Stimulated activated CD4-positive, alpha-beta T cell treated with anti-CD3 and anti-CD28 coated beads, Interleukin-15, amount 100 ng/mL, for 1 hour (primary cell): ENCODE measurements around the gene TLCD4.
"Not testable (repeated sequence)": the region's sequence is repeated elsewhere in the genome, so short reads cannot be mapped to it uniquely, and the experiment has no call there.

ENCODE experiments used
- DNase-seq, 2 donors: peaks; one replicate each; pipeline ENCODE4 v3.0.0-alpha.2; 2020; ENCODE audit warnings: low read depth in 1 of 2, low spot score in 1 of 2

TLCD4 gene, protein sequence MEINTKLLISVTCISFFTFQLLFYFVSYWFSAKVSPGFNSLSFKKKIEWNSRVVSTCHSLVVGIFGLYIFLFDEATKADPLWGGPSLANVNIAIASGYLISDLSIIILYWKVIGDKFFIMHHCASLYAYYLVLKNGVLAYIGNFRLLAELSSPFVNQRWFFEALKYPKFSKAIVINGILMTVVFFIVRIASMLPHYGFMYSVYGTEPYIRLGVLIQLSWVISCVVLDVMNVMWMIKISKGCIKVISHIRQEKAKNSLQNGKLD

DNA sequence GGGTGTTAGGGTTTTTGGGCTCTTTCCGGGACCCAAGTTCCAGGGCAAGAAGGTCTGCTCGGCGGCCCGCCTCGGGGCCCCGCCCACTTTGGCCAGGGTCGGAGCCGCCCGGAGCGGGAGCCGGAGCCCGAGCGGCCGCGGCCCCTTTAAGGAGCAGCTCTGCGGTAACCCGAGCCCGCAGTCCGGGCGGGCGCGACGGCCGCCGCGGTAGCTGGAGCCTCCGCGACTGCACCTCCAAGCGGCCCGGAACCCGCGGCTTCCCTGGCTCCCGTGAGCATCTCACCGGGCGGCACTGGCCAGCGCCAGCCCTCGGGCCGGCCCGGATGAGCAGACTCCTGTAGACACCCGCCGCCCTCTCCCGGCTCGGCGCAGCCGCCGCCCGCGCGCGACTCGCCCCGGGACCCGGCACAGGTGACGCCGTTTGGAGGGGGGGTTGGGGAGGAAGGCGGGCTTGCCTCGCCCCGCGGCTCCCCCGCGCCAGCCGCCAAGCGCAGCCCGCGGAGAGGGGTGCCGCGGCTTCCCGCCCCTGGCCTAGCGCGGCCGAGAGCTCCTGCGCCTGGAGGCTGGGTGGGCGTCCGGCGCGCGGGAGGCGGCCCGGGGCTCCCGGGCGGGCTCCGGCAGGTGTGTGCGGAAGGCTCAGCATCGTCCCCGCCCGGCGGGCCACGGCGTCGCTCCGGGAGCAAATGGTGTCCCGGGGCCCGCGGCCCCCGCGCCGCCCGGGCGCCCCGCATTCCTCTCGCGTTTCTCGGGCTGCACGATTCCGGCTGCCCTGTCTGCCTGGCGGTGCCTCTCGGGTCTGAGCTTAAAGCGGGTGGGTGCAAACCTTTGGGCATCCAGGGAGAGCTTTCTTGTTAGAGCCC is at the start of gene TLCD4:
Gene TLCD4, plus strand, starts transcription at position 149 of the 860 bp plus-strand sequence. CDS start 26,547 bp downstream, outside the sequence.
- DNase-seq = peak in 1 of 2 donors; percentile 25

DNA sequence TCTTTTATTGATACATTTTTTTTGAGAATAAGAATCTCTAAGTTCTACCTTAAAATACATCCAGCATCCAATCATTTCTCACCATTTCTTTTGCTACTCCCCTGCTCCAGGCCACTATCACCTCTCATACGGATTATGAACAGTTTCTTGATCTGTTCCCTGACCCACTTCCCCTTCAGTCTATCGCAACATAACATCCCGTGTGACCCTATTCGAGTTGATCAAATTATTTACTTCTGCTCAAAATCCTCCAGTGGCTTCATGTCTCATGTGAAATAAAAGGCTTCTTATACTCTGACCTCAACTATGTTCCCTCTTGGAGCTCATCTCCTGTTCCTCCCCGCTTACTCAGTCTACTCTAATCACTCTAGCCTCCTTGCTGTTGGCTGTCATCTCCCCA is 49.6 kb upstream of the TLCD4 start:
- DNase-seq = no peak

DNA sequence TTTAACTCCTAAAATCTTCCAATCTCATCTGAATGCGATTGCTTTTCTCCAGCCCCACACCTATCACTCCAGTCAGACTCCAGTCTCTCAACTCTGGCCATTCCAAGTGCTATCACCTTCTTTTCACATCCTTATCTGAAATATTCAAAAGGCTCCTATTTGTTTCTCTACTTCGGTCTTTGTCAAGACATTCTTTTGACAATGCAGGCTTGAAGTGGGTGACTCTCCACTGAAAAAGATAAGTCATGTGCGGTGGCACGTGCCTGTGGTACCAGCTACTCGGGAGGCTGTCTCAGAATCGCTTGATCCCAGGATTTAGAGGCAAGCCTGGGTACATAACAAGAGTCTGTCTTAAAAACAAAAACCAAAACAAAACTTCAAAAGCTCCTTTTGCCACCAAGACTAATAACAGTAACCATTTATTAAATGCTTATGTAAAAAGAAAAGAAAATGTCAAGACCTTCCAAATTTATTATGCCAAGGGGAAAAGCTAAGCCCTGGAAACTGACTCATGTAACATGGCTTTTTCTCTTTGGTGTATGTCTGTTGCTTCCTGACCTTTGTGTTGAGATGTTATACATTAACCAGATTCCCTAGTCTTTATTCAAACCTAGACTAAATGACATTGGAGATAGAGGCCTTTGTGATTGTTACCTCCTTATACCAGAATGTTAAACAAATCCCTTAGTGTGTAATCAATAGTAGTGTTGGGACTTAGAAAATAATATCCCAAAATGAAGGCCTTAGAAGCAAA is 48.0 kb upstream of the TLCD4 start:
- DNase-seq = no peak

DNA sequence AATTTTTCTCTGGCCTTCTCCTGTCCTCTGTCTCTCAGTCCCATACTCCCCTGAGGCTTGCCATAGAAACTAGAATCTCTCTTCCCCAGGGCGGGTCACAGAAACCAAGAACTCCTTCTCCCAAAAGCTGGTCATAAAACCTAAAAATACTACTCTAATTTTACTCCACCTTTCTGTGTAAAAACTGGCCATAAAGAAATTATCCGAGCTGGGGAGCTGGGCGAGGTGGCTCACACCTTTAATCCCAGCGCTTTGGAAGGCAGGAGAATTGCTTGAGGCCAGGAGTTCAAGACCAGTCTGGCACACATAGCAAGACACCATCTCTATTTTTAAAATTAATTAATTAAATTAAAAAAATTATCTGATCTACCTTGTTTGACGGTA is 47.5 kb upstream of the TLCD4 start:
- DNase-seq = no peak

DNA sequence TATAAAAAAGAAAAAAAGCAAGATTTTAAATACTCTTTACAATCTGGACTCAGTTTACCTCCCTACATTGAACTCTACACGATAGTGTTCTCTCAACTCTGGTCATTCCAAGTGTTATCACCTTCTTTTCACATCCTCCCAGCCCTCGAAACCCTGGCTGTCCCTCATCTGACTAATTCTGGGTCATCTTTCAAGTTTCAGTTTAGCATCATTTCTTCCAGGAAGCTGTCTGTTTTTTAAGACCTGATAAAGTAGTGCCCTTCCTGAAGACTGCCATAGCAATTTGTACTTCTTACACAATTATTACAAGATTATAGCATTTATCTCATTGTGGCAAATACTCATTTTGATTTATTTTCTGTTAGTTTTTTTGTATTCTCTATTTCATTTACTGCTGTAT is 45.6 kb upstream of the TLCD4 start:
- DNase-seq = no peak

DNA sequence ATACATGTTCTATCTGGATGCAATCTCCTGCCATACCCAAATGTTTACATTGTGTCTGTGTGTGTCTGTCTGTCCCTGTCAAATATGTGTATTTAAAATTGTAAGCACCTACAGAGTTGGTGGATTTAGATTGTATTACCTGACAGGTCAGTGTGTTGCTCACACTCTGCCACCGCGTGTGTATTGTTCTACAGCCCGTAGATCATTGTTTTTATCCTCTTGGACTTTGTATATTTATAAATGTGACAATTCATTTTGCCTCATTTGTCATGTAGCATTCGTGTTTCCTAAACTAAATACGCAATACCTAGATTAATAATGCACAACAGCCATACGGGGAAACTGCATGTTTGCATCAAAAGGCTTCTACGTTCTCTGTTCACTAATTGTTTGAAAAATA is 45.0 kb upstream of the TLCD4 start:
- no peak for DNase-seq

DNA sequence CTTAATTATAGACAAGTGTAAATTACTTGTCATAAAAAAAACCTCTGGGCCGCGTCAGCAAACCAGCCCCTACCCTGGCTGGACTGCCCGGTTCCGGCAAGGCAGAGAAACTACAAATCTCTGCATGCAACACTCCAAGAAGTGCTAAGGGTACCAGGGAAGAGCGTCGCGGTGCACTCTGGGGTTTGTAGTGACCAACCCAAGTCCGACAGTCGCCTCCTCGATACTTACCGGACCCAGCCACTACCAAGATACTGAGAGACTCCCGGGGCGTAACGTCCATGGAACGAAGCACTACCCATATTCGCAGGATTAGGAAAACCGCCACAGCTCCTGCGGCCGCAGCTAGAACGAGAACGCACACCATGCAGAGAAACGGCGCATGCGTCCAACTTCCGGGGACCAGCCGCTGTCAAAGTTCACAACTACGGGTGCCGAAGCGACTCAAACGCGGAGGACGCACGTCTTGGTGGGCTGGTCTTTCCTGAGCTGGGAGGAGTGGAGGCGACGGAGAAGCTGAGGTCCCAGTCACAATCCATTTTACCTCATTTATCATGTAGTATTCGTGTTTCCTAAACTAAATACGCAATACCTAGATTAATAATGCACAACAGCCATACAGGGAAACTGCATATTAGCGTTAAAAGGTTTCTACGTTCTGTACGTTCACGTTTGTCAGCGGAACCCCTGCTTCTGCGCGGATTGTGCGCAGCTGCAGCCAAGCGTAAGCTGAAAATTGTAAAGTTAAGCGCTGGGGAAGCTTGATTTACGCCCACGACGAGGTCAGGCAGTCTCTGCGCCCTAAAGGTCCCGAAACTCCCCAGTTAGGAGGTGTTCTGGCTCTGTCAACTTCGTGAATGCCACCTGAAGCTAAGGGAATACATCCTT is 44.4 kb upstream of the TLCD4 start, which contains the start of gene ALG14:
Gene ALG14, minus strand, starts transcription at position 420 of the 888 bp plus-strand sequence. Its CDS starts 53 bp downstream, at position 367.
- DNase-seq = peak; percentile 83 to 85

DNA sequence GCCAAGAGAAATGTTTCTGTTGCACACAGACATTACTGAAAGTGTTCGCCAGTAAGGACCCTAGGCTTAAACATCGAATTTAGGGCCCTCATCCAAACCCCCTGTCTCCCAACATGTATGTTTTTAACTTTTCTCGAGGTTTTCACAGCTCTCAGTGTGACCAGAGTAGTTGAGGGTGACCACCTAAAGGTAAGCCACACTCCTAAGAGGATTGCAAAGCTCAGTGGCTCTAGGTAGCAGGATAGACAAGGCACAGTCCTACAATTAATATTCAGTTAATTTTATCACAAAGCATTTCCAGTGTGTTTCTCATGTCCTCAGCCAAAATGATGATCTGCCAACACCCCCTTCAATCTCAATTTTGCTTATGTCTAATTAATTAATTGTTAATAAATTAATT is 43.7 kb upstream of the TLCD4 start:
- DNase-seq = no peak

DNA sequence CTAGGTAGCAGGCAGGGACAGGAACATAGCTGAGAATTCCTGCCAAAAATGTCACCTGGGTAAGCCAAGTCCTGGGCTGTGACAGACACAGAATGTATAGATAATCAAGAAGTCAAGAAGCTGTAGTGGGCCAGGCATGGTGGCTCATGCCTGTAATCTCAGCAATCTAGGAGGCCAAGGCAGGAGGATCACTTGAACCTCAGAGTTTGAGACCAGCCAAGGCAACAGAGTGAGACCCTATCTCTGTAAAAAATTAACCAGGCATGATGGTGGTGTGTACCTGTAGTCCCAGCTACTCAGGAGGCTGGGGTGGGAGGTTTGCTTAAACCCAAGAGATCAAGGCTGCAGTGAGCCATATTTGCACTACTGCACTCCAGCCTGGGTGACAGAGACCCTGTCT is 41.1 kb upstream of the TLCD4 start:
- no peak for DNase-seq

DNA sequence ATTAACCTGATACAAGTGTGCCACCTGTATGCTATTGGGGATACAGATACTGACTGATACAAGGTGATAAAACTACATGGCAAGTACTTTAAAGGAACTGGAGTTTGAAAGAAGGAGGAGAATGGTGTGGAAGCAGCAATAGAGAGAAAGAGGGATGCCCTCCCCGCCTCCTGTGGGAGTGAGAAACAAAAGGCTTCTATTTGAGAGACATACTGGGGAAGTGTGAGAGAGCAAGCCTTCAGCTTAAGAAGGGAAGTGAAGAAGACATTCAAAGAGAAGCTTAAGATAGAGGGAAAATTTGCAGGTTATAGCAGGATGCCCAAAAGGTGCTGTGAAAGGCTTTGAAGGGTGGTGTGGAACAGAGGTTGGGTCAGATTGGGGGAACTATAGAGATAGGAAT is 36.7 kb upstream of the TLCD4 start:
- DNase-seq = no peak

DNA sequence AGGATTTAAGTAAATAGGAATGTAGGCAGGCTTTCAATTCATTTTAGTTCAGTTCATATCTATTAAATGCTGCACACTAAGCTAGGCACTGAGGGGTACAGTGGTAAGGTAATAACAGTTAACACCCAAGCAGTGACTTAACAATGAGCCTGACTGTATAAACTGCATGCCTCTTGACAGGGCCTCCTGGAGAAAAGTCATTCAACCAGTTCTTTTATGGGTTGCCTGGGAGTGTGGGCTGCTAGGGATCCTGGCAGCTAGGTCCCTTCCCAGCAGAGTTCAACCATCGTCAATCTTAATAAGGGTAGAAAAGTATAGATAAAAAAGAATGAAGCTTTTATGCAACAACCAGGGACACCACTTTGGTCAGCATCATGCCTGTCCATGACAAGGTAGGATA is 36.3 kb upstream of the TLCD4 start:
- no peak for DNase-seq

DNA sequence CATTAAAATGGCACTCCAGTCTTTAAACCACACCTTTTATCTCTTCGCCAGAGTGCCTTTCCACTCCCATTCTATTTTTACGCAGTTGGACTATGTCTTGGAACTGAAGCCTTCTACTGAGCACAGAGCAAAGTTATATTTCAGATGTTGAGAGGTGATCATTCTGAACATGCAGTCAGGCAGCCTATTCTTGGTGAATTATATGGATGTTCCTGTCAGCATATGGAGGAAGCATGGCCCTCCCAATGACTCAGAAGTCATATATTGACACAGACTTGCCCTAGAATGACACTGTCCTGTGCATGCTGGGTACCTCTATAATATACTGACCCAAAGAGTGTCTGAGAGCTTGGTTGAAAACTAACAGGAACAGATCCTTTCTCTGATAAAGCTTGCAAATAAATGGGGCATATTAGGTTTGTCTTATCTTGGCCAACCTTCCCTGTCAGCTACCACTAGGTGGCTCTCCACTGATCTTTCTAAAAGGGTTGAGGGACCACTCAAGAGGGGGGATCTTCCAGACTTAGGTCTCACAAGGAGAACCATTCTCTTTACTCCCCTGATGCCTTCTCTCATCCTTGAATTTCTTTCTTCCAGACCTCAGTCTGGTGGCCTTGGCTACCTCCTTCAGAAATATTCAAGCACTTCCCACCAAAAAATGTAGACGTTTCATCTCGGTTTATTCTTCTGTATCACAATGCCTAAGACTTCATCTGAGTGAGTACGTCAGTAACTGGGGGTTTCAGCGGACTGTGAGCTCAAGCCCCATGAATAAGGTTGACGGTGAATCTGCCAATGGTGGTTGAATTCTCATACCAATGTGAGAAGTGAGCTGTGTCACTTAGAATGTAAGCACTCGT is 32.6 kb upstream of the TLCD4 start:
- no peak for DNase-seq

DNA sequence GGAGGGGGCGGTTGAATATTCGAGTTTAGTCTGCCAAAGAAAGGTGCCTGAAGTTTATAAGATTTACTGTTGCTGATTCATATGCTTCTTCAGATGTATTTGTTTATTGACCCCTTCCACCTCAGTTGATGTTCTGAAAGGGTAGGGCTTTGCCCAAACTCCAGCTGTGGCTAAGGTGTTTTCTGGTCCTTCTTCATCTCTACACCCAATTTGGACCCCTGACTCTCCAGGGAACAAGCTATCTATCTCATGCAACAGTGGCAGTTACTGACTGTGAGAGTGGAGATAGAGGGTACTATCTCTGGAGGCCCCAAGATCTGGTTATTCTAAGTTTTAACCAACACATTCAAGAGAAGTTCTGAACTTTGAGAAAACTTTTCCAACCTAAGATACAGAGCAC is 31.8 kb upstream of the TLCD4 start:
- no peak for DNase-seq

DNA sequence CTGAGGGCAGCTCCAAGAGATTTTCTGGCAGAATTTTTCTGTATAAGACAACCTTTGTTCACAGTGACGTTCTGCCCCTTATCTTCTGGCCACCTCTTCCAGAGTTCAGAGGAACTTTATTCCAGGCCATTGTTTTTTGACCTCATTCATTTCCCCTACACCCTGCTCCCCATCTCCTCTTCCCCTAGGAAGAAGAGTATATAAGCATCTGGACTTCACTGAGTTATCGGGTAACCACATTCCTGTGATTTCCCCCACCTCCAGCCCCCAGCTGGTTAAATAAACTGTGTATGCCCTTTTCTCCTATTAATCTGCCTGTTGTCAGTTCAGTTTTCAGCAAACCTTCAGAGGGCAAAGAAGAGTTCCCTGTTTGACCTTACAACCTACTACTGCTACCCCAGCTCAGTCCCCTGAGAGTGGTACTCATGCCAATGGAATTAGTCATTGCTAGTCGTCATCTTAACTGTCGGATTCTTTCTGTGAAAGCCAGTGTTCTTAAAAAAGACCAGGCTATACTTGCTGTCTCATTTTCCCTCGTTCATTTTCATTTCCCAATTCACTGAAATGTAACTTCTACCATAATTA is 30.1 kb upstream of the TLCD4 start:
- DNase-seq = no peak

DNA sequence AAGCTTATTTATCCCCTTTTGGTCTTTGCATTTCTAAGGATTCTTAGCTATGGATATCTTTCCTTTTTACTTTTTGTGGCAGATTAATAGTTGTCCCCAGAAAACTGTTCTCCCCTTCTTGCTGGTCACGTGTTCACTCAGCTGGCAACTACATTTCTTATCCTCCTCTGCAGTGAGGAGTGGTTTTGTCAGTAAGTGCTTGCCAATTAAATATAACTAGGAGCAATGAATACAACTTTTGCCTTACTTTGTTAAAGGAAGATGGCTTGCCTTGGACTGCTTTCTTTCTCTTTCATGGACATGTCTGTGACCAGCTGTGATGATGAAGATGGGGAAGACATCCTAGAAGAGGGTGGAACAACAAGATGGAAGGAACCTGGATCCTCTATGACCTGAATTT is 28.9 kb upstream of the TLCD4 start:
- no peak for DNase-seq

DNA sequence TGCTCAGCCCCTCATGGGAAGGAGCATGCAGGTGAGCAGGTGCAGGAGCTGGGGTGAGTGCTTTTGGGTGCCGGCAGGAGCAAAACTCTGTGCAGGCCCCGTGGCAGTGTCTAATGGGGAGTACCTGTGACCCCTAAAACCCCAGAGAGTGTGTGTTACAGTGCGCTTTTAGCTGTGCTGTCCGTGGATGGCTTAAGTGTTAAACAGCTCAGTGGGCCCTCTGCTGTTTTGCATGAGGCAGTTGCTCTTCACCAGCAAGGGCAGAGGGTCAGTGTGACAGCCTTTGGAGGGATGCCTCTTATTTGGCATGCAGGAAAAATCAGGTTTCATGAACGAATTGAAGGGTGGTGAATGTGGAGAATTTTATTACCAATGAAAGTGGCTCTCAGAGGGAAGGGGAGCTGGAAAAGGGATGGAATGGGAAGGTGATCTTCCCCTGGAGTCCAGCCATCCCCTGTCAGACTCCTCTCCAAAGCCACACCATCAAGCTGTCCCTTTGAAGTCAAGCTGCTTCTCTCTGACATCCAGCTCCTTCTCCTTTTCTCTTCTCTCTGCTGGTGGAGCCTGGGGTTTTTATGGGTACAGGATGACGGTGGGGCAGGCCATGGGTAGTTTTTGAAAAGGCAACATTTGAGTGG is 27.4 kb upstream of the TLCD4 start:
- DNase-seq = no peak

DNA sequence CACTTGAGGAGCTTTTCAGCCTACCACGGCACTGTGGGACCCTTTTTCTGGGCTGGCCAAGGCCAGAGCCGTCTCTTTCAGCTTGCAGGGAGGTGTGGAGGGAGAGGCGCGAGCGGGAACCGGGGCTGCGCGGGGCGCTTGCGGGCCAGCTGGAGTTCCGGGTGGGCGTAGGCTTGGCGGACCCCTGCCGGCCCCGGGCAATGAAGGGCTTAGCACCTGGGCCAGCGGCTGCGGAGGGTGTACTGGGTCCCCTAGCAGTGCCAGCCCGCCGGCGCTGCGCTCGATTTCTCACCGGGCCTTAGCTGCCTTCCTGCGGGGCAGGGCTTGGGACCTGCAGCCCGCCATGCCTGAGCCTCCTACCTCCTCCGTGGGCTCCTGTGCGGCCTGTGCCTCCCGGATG is 25.9 kb upstream of the TLCD4 start:
- not testable (repeated sequence) for DNase-seq

DNA sequence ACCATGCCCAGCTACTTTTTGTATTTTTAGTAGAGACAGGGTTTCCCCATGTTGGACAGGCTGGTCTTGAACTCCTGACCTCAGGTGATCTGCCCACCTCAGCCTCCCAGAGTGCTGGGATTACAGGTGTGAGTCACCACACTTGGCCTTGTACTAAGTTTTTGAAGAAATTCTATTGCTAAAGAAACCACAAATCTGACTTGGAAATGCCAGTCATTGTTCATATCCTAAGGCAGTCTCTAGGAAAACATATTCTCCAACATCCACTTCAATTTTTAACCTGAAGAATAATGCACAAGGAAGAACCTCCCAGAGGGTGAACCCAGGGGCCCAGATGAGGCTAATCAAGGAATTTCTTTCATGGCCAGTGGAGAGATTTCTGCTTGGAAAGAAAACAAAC is 24.3 kb upstream of the TLCD4 start:
- DNase-seq = not testable (repeated sequence)

DNA sequence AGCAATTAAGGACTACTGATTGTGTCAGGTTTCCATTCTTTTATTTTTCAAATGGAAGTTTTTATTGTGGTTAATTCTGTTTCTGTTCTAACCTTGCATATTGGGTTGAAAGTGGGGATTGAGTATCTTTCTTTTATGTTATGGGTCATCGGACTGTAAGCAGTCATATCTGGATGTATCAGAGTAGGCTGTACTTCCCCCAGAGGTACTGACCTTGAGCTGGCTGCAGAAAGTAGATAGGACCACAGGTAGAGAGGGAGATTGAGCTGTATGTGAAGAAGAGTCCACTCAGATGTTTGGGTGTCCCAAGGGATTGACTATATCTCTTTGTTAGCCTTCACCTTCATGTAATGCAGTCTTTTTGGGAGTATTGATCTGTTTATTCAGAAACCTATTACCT is 23.9 kb upstream of the TLCD4 start:
- no peak for DNase-seq
